Panc1 (cell line): ENCODE data around the gene HDAC7. TPM values are rescaled to one million over a fixed set of nuclear protein-coding genes. Genes with fewer than 3 reads are reported as not detected.

Source experiments
- ATAC-seq: fragments of 200-7000 bp; cut with Tn5 transposase; 2 replicates; pipeline ENCODE4 v1.9.1; 2020; ENCODE audit warnings: mild to moderate bottlenecking, moderate library complexity
- BruUV-seq: library from RNA; stranded (reverse); fragments of 400-500 nt; replicated peaks from 2 replicates; lab custom pipeline; 2021; lab: Mats Ljungman, UMichigan
- CTCF ChIA-PET: fragments of 300-600 bp; sonication (Branson Sonifier 250); formaldehyde crosslinking; loops from one replicate; lab custom pipeline; 2022; ENCODE audit warnings: antibody characterized with exemption; lab: Charles Lee
- POLR2A ChIA-PET: fragments of 300-600 bp; sonication (Branson Sonifier 250); formaldehyde crosslinking; loops from one replicate; lab custom pipeline; 2022; ENCODE audit warnings: antibody characterized with exemption; lab: Charles Lee
- DNase-seq: peaks from one replicate; pipeline ENCODE4 v3.0.0-alpha.2; 2010; ENCODE audit warnings: low read depth, low spot score
- H3K27ac ChIP-seq: 2 replicates; pipeline ENCODE4 v1.5.1; 2011; ENCODE audit warnings: mild to moderate bottlenecking, low read length, inconsistent platforms
- H3K27me3 ChIP-seq: fragments of 200-500 bp; sonication (Bioruptor generic); 2 replicates; pipeline ENCODE4 v1.6.0; 2014; ENCODE audit warnings: low read length, inconsistent platforms; ENCODE audit not compliant: control insufficient read depth, insufficient read depth
- H3K36me3 ChIP-seq: fragments of 200-500 bp; sonication (Bioruptor generic); 2 replicates; pipeline ENCODE4 v1.5.1; 2014; ENCODE audit warnings: inconsistent platforms, mild to moderate bottlenecking, low read length, moderate library complexity; ENCODE audit not compliant: control insufficient read depth, insufficient read depth
- H3K4me1 ChIP-seq: 2 replicates; pipeline ENCODE4 v1.5.1; 2011; ENCODE audit warnings: inconsistent platforms, mild to moderate bottlenecking, low read length, moderate library complexity; ENCODE audit not compliant: control insufficient read depth, insufficient read depth
- H3K4me3 ChIP-seq, 2 experiments: 2 replicates each; pipeline ENCODE4 v1.5.1; 2011 to 2012; ENCODE audit warnings: low read depth in 2 of 2, low read length in 2 of 2, mild to moderate bottlenecking in 2 of 2, inconsistent platforms in 1 of 2, moderate library complexity in 1 of 2
- H3K9me3 ChIP-seq: fragments of 200-500 bp; sonication (Bioruptor generic); 2 replicates; pipeline ENCODE4 v1.5.1; 2014; ENCODE audit warnings: low read depth, mild to moderate bottlenecking, inconsistent platforms, low read length, moderate library complexity; ENCODE audit not compliant: control insufficient read depth, insufficient read depth
- POLR2AphosphoS5 ChIP-seq: IDR thresholded peaks from 2 replicates; pipeline ENCODE4 v1.6.1; 2012; ENCODE audit warnings: mild to moderate bottlenecking, low read depth, low read length, moderate library complexity
- SIN3A ChIP-seq: IDR thresholded peaks from 2 replicates; pipeline ENCODE4 v1.6.1; 2012; ENCODE audit warnings: low read depth, mild to moderate bottlenecking, low read length, moderate library complexity, borderline replicate concordance; ENCODE audit not compliant: insufficient read depth
- TCF7L2 ChIP-seq: IDR thresholded peaks from 2 replicates; pipeline ENCODE4 v1.6.1; 2011; ENCODE audit warnings: mild to moderate bottlenecking, low read depth, low read length, inconsistent platforms
- in situ Hi-C: cut with HindIII; loops from 2 replicates; pipeline ENCODE4 v1.10.0; 2016; ENCODE audit warnings: low sequenced_read_pairs, low pct_unique_long_range_greater_than_20kb
- intact Hi-C: fragments of 100-400 bp; cut with micrococcal nuclease; formaldehyde crosslinking; loops from one replicate; pipeline ENCODE4 v1.10.0; 2022; ENCODE audit not compliant: unreplicated experiment
- total RNA-seq: library from RNA; stranded (reverse); gene quantifications from one replicate; pipeline ENCODE4 v1.2.1, GENCODE V29; 2021; ENCODE audit not compliant: unreplicated experiment
- TF ChIP-seq, protein P1 (sequence below): fragments of 450-650 bp; IDR thresholded peaks from 2 replicates; pipeline ENCODE4 v1.5.1; 2017; ENCODE audit warnings: mild to moderate bottlenecking
- TF ChIP-seq, protein P2 (sequence below), 2 experiments: IDR thresholded peaks; 2 replicates each; pipeline ENCODE4 v1.6.1; 2011 to 2012; ENCODE audit warnings: low read depth in 2 of 2, control low read depth in 1 of 2, low read length in 1 of 2, mild to moderate bottlenecking in 1 of 2, moderate library complexity in 1 of 2; ENCODE audit not compliant: insufficient read depth in 1 of 2

Gene HDAC7
- total RNA-seq, 1 experiment from 2014 or later, result 84.2 TPM

DNA sequence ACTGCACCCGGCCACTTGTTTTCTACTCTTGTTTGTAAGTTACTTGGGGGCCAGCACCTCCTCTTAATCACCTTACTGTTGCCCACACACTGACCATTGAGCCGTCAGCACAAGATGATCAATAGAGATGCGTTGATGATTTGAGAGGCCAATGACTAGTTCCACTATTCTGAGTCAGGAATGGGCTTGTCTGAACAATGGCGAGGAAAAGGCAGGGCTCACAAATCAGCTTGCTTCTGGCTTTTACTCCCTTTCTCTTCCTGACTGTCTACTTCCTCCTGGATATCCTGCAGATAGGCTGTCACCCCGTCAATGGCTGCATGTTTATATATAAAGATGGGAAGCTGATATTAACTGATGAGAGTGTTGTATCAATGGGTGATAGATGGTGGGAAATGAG is 29.1 kb upstream of the HDAC7 start:
- POLR2A ChIA-PET, result no interaction called here
- in situ Hi-C loops, result no loop called here
- Histone ChIP-seq H3K4me3 (no peak overlapping the region), H3K27me3 (no peaks in the 10 kb centered on the region), H3K36me3 (no peaks in the 10 kb centered on the region), H3K9me3 (no peaks in the 10 kb centered on the region), H3K4me1 (no peaks in the 10 kb centered on the region), H3K27ac (no peak overlapping the region)
- DNase-seq (no peak), ATAC-seq (no peak)
- no TSS peak for BruUV-seq
- no peak for TF ChIP-seq POLR2AphosphoS5
- intact Hi-C loops, result no loop called here
- CTCF ChIA-PET, result interaction anchor here (0.7 kb wide), 1 partner anchor 85 kb away, joined by 14 read pairs; no protein-coding TSS in a partner anchor

DNA sequence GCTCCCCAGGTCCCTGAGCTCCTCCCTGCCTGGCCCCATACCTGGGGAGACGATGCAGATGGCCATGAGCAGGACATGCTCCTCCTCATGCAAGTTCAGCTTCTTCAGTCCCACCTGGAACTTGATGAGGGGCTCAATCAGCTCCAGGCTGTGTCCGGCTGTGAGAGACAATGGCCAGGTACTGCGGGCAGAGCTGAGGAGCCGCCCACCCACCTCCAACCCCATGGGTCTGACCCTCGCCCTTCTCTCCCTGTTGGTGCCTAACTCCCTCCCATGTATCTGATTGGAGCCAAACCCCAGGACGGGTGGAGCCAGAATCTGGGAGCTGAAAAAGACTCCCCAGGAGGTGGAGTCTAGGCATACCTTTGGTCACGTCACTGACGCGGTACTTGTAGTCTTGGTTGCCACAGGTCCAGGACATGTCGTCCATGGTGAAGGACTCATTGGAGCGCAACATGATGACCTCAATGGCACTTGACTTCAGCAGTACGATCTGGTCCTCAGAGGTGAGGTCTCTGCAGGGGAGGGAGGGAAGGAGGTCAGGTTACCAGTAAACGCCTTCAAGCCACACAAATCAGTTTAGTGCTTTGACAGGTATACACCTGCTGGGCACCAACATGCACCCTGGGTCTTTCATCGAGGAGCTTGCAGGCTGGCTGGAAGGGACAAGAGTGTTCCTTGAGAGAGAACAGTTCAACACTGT is 26.7 kb upstream of the HDAC7 start:
- H3K4me3 ChIP-seq, result no peak overlapping the region
- H3K4me1 ChIP-seq, result no peaks in the 10 kb centered on the region
- intact Hi-C loops, result no loop called here
- H3K27ac ChIP-seq, result no peak overlapping the region
- TF ChIP-seq, protein P1, sequence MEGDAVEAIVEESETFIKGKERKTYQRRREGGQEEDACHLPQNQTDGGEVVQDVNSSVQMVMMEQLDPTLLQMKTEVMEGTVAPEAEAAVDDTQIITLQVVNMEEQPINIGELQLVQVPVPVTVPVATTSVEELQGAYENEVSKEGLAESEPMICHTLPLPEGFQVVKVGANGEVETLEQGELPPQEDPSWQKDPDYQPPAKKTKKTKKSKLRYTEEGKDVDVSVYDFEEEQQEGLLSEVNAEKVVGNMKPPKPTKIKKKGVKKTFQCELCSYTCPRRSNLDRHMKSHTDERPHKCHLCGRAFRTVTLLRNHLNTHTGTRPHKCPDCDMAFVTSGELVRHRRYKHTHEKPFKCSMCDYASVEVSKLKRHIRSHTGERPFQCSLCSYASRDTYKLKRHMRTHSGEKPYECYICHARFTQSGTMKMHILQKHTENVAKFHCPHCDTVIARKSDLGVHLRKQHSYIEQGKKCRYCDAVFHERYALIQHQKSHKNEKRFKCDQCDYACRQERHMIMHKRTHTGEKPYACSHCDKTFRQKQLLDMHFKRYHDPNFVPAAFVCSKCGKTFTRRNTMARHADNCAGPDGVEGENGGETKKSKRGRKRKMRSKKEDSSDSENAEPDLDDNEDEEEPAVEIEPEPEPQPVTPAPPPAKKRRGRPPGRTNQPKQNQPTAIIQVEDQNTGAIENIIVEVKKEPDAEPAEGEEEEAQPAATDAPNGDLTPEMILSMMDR, result no peak
- TF ChIP-seq, protein P2, sequence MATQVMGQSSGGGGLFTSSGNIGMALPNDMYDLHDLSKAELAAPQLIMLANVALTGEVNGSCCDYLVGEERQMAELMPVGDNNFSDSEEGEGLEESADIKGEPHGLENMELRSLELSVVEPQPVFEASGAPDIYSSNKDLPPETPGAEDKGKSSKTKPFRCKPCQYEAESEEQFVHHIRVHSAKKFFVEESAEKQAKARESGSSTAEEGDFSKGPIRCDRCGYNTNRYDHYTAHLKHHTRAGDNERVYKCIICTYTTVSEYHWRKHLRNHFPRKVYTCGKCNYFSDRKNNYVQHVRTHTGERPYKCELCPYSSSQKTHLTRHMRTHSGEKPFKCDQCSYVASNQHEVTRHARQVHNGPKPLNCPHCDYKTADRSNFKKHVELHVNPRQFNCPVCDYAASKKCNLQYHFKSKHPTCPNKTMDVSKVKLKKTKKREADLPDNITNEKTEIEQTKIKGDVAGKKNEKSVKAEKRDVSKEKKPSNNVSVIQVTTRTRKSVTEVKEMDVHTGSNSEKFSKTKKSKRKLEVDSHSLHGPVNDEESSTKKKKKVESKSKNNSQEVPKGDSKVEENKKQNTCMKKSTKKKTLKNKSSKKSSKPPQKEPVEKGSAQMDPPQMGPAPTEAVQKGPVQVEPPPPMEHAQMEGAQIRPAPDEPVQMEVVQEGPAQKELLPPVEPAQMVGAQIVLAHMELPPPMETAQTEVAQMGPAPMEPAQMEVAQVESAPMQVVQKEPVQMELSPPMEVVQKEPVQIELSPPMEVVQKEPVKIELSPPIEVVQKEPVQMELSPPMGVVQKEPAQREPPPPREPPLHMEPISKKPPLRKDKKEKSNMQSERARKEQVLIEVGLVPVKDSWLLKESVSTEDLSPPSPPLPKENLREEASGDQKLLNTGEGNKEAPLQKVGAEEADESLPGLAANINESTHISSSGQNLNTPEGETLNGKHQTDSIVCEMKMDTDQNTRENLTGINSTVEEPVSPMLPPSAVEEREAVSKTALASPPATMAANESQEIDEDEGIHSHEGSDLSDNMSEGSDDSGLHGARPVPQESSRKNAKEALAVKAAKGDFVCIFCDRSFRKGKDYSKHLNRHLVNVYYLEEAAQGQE (IDR thresholded peaks at IDR 0.05; ENCODE audit: insufficient read depth in 1 of 2, low read depth in 2 of 2, low read length in 1 of 2), result no peak
- TF ChIP-seq TCF7L2, result no peak
- no peak for TF ChIP-seq POLR2AphosphoS5
- TF ChIP-seq SIN3A, result no peak
- DNase-seq (no peak), ATAC-seq (no peak)
- ChIA-PET CTCF (interaction anchor here (0.6 to 0.9 kb wide), 2 partner anchors 9 to 102 kb away, joined by 3 read pairs; no protein-coding TSS in a partner anchor), POLR2A (no interaction called here)
- no peaks in the 10 kb centered on the region for H3K27me3 ChIP-seq
- no TSS peak for BruUV-seq
- in situ Hi-C loops, result no loop called here
- H3K9me3 ChIP-seq, result no peaks in the 10 kb centered on the region
- H3K36me3 ChIP-seq, result no peaks in the 10 kb centered on the region

DNA sequence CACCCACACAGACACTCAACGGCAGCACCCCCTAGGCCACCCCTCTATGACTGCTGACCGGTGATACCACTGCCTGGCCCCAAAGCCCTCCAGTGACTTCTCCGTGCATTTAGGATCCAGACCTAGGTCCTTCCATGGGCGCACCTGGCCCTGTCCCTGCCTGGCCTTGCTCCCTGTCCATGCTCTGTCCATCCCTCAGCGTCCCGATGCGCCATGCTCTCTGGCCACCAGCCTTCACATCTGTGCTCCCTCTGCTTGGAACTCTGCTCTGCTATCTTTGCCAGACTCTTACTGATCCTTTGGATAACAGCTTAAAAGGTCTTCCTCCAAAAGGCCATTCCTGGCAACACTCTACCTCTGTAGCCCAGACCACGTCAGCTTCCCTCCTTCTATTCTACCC is 25.4 kb upstream of the HDAC7 start:
- Histone ChIP-seq H3K4me3 (no peak overlapping the region), H3K36me3 (no peaks in the 10 kb centered on the region), H3K27ac (no peak overlapping the region), H3K4me1 (no peaks in the 10 kb centered on the region), H3K9me3 (no peaks in the 10 kb centered on the region), H3K27me3 (peaks cover 3% of the 10 kb centered on the region; the same call in 1 of the 2 replicates)
- in situ Hi-C loops (no loop called here), intact Hi-C loops (no loop called here)
- ATAC-seq (no peak), DNase-seq (no peak)
- CTCF ChIA-PET, result no interaction called here
- BruUV-seq, result no TSS peak
- POLR2A ChIA-PET, result no interaction called here
- TF ChIP-seq, protein P2 (IDR thresholded peaks at IDR 0.05; ENCODE audit: insufficient read depth in 1 of 2, low read depth in 2 of 2, low read length in 1 of 2), result no peak
- TF ChIP-seq, protein P1, result no peak
- TF ChIP-seq POLR2AphosphoS5, result no peak
- no peak for TF ChIP-seq TCF7L2
- no peak for TF ChIP-seq SIN3A
